Measurements from ENCODE around the gene TMEM129.

Gene TMEM129

GRCh38 chr4:1758306-1759121, 37.4 kb upstream of the TMEM129 start:
- DNase-seq: no peak

GRCh38 chr4:1757836-1758235, 36.7 kb upstream of the TMEM129 start:
- no peak for DNase-seq

DNA sequence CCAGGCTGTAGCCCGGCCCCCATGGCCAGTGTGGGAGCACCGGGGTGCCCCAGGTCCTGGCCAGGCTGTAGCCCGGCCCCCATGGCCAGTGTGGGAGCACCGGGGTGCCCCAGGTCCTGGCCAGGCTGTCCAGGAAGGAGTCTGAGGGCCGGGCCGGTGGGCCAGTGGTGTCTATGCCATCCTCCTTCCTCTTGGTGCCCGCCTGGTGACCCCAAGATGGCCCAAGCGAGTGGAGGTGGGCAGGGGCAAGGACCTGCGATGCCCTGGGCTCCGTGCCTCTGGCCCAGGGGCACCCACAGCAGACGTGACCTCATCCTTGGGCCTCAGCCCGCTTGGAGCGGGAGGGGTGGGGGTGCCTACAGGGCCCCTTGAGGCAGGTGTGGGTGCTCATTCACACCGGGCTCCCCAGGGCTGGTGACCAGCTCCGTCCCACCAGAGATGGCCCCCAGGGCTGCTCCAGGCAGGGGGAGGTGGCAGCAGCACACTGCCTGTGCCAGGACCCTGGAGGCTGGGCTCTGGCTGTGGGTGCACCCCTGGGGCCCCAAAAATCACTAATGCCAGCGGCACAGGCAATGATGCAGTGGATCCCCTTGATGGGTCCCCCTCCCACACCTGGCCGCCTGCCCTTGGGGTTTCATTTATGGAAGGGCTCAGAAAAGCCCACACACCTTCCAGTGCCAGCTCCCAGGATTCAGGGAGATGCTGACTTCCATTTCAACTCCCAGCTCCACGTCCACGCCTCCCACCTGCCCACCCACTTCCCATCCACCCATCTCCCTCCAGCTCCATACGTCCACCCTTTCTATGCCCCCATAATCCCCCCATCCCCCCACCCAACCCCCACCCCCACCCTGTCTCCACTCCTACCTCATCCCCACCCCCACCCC, 36.0 kb upstream of the TMEM129 start:
- DNase-seq: no peak

DNA sequence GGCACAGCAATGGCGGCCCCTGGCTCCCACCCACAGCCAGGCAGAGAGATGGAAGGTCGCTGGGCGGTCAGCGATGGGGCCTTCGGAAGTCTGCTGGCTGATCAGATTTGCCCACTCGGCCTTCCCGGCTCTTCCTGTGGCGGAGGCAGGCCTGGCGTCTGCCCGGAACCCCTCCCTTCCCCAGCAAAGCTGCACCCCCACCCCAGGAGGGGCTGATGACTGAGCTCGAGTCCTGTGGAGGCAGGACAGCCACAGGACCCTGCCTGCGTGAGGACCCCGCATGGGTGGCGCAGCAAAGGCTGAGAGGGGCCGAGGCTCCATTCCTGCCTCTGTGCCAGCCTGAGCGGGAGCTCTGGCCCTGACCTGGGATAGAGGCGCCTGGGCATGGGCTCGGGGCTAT, 35.0 kb upstream of the TMEM129 start:
- no peak for DNase-seq

- no peak for DNase-seq
Measured at GRCh38 chr4:1755297-1755696, 34.2 kb upstream of the TMEM129 start.

DNA sequence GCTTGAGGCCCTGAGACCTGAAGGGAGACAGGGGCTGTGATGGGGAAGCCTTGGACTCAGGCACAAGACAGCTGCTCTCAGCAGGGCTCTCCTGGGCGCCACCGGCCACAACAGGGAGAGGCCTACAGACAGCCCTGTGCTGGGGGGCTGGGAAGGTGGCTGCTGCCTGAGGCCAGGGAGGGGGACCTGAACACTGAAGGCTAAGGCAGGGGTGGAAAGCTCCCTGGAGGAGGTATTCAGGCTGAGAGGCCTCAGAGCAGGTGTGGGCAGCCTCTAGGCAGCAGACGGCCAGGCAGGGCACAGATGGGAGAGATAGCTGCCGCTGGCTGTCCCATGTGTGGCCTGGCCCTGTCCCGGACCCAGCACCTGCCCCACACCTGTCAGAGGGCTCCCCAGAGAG, 33.2 kb upstream of the TMEM129 start:
- DNase-seq: no peak

DNA sequence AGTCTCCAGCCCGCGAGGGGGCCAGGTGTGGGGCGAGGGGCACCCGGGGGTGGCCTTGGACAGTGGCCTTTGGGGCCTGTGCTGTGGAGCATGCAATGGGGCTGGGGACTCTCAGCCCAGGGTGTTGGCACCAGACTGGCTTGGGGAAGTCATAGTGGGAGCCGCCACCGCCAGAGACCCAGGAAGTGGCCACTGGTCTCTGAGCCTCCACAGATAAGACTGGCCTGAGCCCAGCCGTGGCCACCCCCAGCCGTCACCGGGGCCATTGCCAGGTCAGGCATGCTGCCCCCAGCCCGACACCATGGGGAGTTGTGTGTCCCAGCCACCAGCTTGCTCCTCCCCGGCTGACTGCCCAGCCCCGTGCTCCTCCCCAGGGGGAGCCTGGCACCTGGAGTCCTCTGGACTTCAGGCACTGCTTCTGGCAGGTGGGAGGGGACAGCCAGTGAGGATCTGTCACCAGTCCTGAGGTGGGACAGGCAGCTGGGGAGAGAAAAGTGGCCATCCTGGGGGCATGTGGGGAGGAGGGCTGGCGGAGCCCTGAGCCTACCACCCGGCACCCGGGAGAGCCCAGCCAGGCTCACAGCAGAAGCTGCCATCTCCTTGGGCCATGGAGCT, 32.7 kb upstream of the TMEM129 start:
- DNase-seq: no peak

DNA sequence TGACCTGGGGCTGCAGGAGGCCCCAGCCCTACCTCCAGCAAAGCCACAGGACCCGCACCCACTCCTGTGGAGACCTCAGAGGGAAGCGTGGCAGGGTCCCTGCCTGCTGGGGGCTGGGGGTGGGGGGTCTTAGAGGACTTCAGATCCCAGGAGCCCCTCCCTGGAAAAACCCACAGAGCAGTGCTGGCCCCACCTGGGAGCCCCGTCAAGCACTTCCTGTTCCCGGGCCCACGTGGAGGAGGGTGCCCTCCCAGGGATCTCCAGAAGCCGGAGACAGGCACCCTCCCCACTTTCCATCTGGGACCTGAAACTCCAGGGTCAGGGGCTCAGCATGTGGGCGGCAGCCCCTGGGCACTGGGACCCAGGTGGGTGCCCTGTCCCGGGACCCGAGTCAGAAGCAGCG, 32.2 kb upstream of the TMEM129 start:
- DNase-seq: no peak

- DNase-seq: no peak
Measured at GRCh38 chr4:1752284-1753041, 31.3 kb upstream of the TMEM129 start.

GRCh38 chr4:1751919-1752283, 30.8 kb upstream of the TMEM129 start:
- DNase-seq: no peak

DNA sequence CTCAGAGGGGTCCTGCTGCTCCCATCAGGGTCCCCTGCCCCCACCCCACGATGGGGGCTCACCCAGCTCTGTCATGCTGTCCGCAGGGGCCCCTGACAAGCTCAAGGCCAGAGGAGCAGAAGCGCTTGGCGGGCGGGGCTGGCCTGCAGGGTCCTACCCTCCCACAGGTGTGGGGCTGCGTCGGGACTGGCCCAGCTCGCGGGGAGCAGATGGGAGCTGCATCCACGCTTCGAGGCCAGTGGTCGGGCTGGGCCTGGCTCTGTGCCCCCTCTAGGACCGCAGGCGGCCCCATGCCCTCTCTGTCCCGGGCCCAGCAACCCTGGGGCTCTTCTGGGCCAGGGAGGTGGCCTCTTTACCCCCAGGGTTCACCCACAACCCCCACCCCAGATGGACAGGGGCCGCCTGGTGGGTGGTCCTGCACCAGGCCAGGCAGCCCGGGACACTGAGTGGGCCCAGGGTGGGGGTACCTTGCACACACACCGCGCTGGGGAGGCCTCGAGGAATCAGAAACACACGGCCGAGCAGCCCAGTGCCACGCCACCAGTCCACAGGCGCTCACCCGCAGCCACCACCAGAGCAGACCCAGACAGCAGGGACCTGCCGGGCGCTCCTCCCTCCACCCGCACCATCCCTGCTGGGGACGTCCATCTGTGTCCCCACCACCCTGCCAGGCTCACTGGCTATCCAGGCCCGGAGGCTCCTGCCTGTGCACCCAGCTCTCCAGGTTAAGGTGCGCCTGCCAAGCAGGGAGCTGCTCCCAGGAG, 30.2 kb upstream of the TMEM129 start:
- DNase-seq: no peak

DNA sequence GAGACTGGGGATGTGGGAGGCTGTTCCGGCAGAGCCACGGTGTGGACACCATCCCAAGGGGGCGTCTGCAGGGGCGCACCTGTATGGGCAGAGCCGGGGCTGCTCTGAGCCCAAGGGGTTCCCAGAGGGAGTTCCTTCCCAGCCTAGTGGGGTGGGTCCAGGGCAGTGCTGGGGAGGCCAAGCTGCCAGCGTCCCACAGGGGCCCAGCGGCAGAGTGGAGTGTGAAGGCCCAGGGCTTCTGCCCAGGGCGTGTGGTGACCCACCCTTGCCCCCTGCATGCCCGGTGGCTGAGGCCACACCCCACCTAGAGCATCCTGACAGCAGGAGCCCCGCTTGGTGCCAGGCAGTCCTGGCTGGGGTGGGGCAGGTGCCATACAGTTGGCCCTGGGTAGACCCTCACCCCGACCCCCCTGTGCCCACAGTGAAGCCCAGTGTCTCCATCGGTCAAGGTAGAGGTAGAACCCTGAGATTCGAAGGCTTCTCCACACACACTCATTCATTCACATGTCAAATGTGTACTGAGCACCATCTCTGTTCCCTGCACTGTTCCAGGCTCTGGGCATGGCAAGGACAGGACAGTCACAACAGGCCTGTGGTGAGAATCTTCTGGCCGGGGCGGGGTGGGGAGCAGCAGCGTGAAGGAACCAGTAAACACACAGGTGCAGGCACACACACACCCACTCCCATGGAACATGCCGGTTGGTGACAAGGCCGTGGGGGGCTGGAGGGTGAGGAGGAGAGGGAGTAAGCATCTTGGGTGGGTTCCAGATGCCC, 29.4 kb upstream of the TMEM129 start:
- DNase-seq: no peak

- no peak for DNase-seq
Measured at GRCh38 chr4:1749826-1750225, 28.7 kb upstream of the TMEM129 start.

GRCh38 chr4:1749370-1749769, 28.2 kb upstream of the TMEM129 start:
- DNase-seq: no peak

- DNase-seq: no peak
Measured at GRCh38 chr4:1748465-1748995, 27.4 kb upstream of the TMEM129 start.

DNA sequence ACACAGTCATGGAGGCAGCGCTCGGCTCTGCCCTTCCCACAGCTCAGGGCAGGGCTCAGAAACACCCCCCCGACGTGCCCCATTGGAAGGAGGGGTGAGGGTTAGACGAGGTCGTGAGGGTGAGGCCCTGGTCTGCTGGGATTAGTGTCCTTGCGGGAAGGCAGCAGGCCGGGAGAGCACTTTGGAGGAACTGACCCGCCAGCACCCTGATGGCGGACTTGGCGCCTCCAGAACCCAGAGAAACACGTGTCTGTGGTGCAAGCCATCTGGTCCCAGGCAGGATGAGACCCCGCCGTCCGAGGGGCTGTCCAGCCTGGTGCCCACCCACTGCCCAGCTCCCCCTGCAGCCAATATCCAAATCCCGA, 26.5 kb upstream of the TMEM129 start:
- no peak for DNase-seq

DNA sequence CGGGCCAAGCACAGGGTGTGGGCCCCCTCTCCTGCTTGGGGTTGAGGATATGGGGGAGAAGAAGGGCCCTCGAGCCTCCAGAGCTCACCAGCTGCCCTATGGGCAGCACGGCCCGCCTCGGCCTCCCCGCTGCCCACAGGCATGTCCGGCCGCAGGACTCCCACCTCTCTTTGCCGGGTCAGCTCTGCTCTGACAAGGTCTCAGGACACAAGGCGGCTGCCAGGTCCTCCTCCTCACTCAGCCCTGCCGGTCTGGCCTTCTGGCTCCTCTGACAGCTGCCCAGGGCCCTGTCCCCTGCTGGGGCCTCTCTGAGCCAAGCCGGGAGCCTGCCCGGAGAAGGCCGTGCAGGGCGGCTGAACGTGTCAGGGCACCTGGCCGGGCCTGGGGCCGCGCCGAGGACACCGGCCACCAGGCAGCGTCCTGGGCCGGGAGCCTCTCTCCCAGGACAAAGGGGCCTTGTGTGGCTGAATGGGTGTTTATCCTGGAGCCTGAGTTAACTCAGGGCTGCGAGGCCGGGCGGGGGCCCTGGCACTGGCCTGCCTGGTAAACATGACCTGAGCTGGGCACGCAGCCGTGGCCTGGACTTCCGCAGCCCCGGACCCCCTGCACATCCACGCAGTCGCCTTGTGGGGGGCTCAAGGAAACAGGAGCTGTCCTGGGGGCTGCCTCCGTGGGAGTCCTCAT, 25.9 kb upstream of the TMEM129 start:
- DNase-seq: no peak

DNA sequence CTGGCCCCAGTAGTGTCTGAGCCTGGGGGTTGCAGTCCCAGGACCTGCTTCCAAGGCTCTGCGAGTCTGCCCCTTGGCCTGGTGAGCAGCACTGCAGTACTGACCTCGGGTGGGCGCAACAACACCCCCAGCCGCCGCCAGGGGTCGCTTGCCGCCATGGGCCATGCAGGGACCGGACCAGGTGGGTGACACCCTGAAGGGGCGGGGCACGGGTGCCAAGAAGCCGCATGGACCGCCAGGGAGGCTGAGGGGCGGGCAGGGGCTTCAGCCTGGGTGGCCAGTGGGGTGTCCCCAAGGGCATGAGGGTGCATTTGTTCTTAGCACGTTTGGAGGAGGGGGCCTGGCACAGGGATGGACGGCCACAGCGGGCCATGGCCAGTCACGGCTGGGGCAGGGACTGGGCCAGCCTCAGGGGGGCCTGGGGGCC, 25.2 kb upstream of the TMEM129 start:
- DNase-seq: no peak

GRCh38 chr4:1745697-1746096, 24.6 kb upstream of the TMEM129 start:
- DNase-seq: no peak

- no peak for DNase-seq
Measured at GRCh38 chr4:1745165-1745564, 24.0 kb upstream of the TMEM129 start.

DNA sequence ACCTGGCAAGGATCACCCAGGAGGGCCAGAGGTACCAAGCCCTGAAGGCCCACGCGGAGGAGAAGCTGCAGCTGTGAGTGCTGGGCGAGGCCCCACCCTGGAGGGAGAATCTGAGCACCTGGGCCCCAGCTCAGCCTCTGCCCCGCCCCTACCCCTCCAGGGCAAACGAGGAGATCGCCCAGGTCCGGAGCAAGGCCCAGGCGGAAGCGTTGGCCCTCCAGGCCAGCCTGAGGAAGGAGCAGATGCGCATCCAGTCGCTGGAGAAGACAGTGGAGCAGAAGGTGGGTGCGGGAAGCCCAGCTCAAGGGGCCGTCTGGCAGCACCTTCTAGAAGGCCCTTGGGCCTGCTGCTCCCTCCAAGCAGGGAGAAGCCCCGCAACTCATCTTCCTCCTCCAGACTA, 23.4 kb upstream of the TMEM129 start:
- no peak for DNase-seq

All from SIG-M5 (cell line).